ENCODE data around the gene FMO4.
"Not testable (repeated sequence)": the region's sequence is repeated elsewhere in the genome, so short reads cannot be mapped to it uniquely, and the experiment has no call there.

FMO4 gene

DNA sequence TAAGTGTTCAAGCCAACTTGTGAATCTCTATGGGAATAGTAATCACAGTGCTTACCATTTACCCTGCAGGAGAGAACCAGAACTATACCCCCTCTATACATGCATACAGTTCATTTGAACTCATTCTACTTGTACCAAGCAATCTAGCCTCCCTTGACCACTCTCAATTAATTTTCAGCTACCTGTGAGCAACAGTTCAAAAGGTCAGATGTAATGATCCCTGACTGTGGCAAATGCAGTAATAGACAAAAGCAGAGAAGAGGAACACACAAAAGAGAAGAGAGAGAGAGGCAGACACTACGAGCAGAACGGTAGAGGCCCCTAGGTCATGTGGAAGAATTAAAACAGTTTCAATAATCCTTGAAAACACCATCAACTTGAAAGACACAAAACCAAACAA lies 52.8 kb downstream of the FMO4 start:
- Histone ChIP-seq H3K27me3 (replicated peaks; ENCODE audit: insufficient read depth, low read length) (no peaks in the 10 kb centered on the region), H3K4me1 (ENCODE audit: low read length) (no peaks in the 10 kb centered on the region), H4K20me1 (ENCODE audit: insufficient read depth, low read length) (no peaks in the 10 kb centered on the region), H3K9me3 (replicated peaks; ENCODE audit: insufficient read depth, low read length) (no peaks in the 10 kb centered on the region), H3K4me3 (ENCODE audit: low read length) (no peak overlapping the region), H3F3A (ENCODE audit: insufficient read depth, low read length) (no peaks in the 10 kb centered on the region), H3K79me2 (ENCODE audit: low read length) (no peaks in the 10 kb centered on the region), H2AFZ (ENCODE audit: low read length) (no peak overlapping the region), H3K27ac (ENCODE audit: low read length) (no peak overlapping the region), H3K4me2 (ENCODE audit: low read depth, low read length) (no peak overlapping the region), H3K36me3 (replicated peaks; ENCODE audit: insufficient read depth, low read length) (no peaks in the 10 kb centered on the region), H3K9ac (ENCODE audit: low read length) (no peak overlapping the region), H3K9me2 (replicated peaks; ENCODE audit: insufficient read depth, low read length) (no peaks in the 10 kb centered on the region)
- TF ChIP-seq, protein P1, sequence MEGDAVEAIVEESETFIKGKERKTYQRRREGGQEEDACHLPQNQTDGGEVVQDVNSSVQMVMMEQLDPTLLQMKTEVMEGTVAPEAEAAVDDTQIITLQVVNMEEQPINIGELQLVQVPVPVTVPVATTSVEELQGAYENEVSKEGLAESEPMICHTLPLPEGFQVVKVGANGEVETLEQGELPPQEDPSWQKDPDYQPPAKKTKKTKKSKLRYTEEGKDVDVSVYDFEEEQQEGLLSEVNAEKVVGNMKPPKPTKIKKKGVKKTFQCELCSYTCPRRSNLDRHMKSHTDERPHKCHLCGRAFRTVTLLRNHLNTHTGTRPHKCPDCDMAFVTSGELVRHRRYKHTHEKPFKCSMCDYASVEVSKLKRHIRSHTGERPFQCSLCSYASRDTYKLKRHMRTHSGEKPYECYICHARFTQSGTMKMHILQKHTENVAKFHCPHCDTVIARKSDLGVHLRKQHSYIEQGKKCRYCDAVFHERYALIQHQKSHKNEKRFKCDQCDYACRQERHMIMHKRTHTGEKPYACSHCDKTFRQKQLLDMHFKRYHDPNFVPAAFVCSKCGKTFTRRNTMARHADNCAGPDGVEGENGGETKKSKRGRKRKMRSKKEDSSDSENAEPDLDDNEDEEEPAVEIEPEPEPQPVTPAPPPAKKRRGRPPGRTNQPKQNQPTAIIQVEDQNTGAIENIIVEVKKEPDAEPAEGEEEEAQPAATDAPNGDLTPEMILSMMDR (IDR thresholded peaks at IDR 0.05; ENCODE audit: low read length) = no peak
- TF ChIP-seq EZH2phosphoT487 (IDR thresholded peaks at IDR 0.05; ENCODE audit: low read length) = no peak
- no peak for TF ChIP-seq EZH2 (optimal IDR thresholded peaks at IDR 0.05; ENCODE audit: low read depth, low read length)
- DNase-seq = no peak

- no peak overlapping the region for H3K27ac ChIP-seq (ENCODE audit: low read length)
- no peaks in the 10 kb centered on the region for H3K36me3 ChIP-seq (replicated peaks; ENCODE audit: insufficient read depth, low read length)
- no peak overlapping the region for H3K9ac ChIP-seq (ENCODE audit: low read length)
- no peaks in the 10 kb centered on the region for H3K79me2 ChIP-seq (ENCODE audit: low read length)
- no peaks in the 10 kb centered on the region for H4K20me1 ChIP-seq (ENCODE audit: insufficient read depth, low read length)
- H3F3A ChIP-seq (ENCODE audit: insufficient read depth, low read length) = no peaks in the 10 kb centered on the region
- no peak for DNase-seq
- no peaks in the 10 kb centered on the region for H3K9me2 ChIP-seq (replicated peaks; ENCODE audit: insufficient read depth, low read length)
- no peak overlapping the region for H3K4me2 ChIP-seq (ENCODE audit: low read depth, low read length)
- no peak overlapping the region for H2AFZ ChIP-seq (ENCODE audit: low read length)
- H3K4me3 ChIP-seq (ENCODE audit: low read length) = no peak overlapping the region
- no peaks in the 10 kb centered on the region for H3K4me1 ChIP-seq (ENCODE audit: low read length)
- no peaks in the 10 kb centered on the region for H3K27me3 ChIP-seq (replicated peaks; ENCODE audit: insufficient read depth, low read length)
- TF ChIP-seq EZH2phosphoT487 (IDR thresholded peaks at IDR 0.05; ENCODE audit: low read length) = no peak
- TF ChIP-seq, protein P1 (IDR thresholded peaks at IDR 0.05; ENCODE audit: low read length) = no peak
- TF ChIP-seq EZH2 (optimal IDR thresholded peaks at IDR 0.05; ENCODE audit: low read depth, low read length) = no peak
- H3K9me3 ChIP-seq (replicated peaks; ENCODE audit: insufficient read depth, low read length) = no peaks in the 10 kb centered on the region
Measured at GRCh38 chr1:171367436-171367835, 53.5 kb downstream of the FMO4 start.

- H3K9me2 ChIP-seq (replicated peaks; ENCODE audit: insufficient read depth, low read length) = no peaks in the 10 kb centered on the region
- H3K4me3 ChIP-seq (ENCODE audit: low read length) = no peak overlapping the region
- no peak overlapping the region for H2AFZ ChIP-seq (ENCODE audit: low read length)
- H3F3A ChIP-seq (ENCODE audit: insufficient read depth, low read length) = no peaks in the 10 kb centered on the region
- H3K36me3 ChIP-seq (replicated peaks; ENCODE audit: insufficient read depth, low read length) = no peaks in the 10 kb centered on the region
- H3K9ac ChIP-seq (ENCODE audit: low read length) = no peak overlapping the region
- H3K9me3 ChIP-seq (replicated peaks; ENCODE audit: insufficient read depth, low read length) = no peaks in the 10 kb centered on the region
- DNase-seq = no peak
- no peaks in the 10 kb centered on the region for H3K27me3 ChIP-seq (replicated peaks; ENCODE audit: insufficient read depth, low read length)
- no peak overlapping the region for H3K27ac ChIP-seq (ENCODE audit: low read length)
- H3K4me2 ChIP-seq (ENCODE audit: low read depth, low read length) = no peak overlapping the region
- TF ChIP-seq, protein P1 (IDR thresholded peaks at IDR 0.05; ENCODE audit: low read length) = no peak
- TF ChIP-seq EZH2 (optimal IDR thresholded peaks at IDR 0.05; ENCODE audit: low read depth, low read length) (no peak), EZH2phosphoT487 (IDR thresholded peaks at IDR 0.05; ENCODE audit: low read length) (no peak)
- no peaks in the 10 kb centered on the region for H3K4me1 ChIP-seq (ENCODE audit: low read length)
- H3K79me2 ChIP-seq (ENCODE audit: low read length) = no peaks in the 10 kb centered on the region
- no peaks in the 10 kb centered on the region for H4K20me1 ChIP-seq (ENCODE audit: insufficient read depth, low read length)
Measured at GRCh38 chr1:171372418-171373084, 58.6 kb downstream of the FMO4 start.

DNA sequence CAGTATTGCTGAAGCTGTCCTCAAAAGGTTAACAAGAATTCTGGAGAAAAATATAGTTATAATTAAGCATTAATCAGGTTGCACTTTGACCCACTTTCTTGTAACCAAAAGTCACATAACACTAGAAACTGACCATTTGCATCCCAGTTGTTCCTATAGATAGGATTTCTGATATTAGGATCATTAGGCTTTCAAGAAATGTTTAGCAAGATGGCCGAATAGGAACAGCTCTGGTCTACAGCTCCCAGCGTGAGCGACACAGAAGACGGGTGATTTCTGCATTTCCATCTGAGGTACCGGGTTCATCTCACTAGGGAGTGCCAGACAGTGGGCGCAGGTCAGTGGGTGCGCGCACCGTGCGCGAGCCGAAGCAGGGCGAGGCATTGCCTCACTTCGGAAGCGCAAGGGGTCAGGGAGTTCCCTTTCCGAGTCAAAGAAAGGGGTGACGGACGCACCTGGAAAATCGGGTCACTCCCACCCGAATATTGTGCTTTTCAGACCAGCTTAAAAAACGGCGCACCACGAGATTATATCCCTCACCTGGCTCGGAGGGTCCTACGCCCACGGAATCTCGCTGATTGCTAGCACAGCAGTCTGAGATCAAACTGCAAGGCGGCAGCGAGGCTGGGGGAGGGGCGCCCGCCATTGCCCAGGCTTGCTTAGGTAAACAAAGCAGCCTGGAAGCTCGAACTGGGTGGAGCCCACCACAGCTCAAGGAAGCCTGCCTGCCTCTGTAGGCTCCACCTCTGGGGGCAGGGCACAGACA lies 59.6 kb downstream of the FMO4 start:
- H3K27ac ChIP-seq (ENCODE audit: low read length); H3K36me3 ChIP-seq (replicated peaks; ENCODE audit: insufficient read depth, low read length); H3K9me2 ChIP-seq (replicated peaks; ENCODE audit: insufficient read depth, low read length); H3F3A ChIP-seq (ENCODE audit: insufficient read depth, low read length); H4K20me1 ChIP-seq (ENCODE audit: insufficient read depth, low read length); H2AFZ ChIP-seq (ENCODE audit: low read length); DNase-seq; H3K4me2 ChIP-seq (ENCODE audit: low read depth, low read length); H3K79me2 ChIP-seq (ENCODE audit: low read length); H3K9me3 ChIP-seq (replicated peaks; ENCODE audit: insufficient read depth, low read length); H3K4me1 ChIP-seq (ENCODE audit: low read length); H3K9ac ChIP-seq (ENCODE audit: low read length); H3K4me3 ChIP-seq (ENCODE audit: low read length); H3K27me3 ChIP-seq (replicated peaks; ENCODE audit: insufficient read depth, low read length): not testable (repeated sequence)
